Retinal pigment epithelial cell (primary cell): ENCODE data around the gene IFIT1B.
"Not testable (repeated sequence)": the region's sequence is repeated elsewhere in the genome, so short reads cannot be mapped to it uniquely, and the experiment has no call there.

Experiments used
- DNase-seq: peaks from one replicate; pipeline ENCODE4 v3.0.0-alpha.2; 2010; ENCODE audit warnings: low read depth
- H3K4me3 ChIP-seq: 2 replicates; pipeline ENCODE4 v1.5.1; 2011; ENCODE audit warnings: mild to moderate bottlenecking, low read length, control low read depth, moderate library complexity
- TF ChIP-seq, protein P1 (sequence below): conservative IDR thresholded peaks from 2 replicates; pipeline ENCODE4 v1.5.1; 2011; ENCODE audit warnings: low read depth, low read length, control low read depth, inconsistent platforms

Gene IFIT1B

DNA sequence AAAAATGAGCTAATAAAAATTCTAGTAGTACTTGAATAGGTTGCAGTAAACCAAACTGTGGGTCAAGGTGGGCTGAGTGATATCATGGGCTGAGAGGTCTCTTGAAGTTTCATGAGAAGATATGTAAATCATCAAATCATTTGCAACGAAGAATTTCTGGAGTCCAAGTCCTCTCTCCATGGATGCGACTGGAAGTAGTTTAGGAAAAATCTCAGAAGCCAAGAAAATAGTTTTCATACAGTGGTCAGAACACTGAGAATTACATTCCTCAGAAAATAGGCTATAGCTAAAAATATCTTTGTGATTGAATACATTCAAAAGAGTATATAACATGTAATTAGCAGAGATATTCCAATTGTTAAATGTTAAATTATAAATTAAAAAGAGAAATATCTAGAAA is 10.9 kb downstream of the IFIT1B start:
- no peak overlapping the region for H3K4me3 ChIP-seq
- no peak for DNase-seq
- TF ChIP-seq, protein P1, sequence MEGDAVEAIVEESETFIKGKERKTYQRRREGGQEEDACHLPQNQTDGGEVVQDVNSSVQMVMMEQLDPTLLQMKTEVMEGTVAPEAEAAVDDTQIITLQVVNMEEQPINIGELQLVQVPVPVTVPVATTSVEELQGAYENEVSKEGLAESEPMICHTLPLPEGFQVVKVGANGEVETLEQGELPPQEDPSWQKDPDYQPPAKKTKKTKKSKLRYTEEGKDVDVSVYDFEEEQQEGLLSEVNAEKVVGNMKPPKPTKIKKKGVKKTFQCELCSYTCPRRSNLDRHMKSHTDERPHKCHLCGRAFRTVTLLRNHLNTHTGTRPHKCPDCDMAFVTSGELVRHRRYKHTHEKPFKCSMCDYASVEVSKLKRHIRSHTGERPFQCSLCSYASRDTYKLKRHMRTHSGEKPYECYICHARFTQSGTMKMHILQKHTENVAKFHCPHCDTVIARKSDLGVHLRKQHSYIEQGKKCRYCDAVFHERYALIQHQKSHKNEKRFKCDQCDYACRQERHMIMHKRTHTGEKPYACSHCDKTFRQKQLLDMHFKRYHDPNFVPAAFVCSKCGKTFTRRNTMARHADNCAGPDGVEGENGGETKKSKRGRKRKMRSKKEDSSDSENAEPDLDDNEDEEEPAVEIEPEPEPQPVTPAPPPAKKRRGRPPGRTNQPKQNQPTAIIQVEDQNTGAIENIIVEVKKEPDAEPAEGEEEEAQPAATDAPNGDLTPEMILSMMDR = no peak

DNA sequence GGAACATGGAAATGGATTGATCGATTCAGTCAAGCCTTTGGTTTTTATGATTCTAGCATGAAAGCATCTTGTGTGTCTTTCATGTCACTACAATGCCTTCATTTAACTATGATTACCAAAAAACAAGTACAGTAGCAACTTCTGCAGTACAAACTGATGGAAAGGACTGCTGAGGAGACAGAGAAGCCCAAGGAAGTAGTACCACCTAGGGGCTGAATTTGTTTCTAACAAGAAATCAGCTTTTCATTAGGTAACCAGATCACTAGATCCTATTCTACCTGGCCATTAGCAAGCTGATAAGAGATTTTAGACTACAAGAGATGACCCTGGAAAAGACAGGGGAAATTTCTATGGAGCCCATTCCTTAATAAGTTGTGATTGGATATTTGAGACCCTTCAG is 11.4 kb downstream of the IFIT1B start:
- no peak for DNase-seq
- no peak overlapping the region for H3K4me3 ChIP-seq

DNA sequence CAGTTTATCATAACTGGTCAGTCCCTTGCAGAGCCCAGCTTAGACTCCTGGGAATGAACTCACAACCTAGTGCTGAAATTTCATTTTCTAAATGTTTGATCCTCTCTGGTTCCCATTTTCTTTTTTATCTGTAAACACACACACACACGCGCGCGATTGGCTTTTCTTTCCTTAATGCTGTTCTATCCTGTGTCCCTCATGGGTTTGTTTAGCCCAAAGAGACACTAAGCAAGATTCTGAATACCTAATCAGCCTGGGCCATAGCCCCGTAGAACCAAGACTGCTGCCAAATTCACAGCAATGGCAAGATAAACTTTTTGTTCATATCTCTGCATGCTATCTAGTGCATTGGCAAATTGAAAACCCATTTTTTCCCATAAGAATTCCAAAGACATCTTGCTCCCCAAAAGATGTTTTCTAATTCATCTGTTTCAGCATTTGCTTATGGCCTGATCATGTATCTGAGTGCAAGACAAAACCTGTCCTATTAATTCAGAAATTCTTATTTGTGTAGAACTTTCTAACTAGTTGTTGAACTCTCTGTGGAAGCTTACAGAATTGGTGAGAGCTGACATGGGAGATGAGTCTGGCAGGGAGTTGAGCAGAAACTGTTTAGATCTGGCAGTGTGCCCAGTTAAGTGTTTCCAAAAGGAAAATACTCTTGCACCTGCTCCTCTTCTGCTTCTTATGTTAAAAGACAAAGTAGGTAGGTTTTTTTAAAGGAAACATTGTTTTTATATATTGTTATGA is 12.8 kb downstream of the IFIT1B start:
- H3K4me3 ChIP-seq = no peak overlapping the region
- TF ChIP-seq, protein P1 = no peak
- no peak for DNase-seq

More for the DNA sequence above, 11.4 kb downstream of the IFIT1B start:
- TF ChIP-seq, protein P1 = peak; percentile 47

DNA sequence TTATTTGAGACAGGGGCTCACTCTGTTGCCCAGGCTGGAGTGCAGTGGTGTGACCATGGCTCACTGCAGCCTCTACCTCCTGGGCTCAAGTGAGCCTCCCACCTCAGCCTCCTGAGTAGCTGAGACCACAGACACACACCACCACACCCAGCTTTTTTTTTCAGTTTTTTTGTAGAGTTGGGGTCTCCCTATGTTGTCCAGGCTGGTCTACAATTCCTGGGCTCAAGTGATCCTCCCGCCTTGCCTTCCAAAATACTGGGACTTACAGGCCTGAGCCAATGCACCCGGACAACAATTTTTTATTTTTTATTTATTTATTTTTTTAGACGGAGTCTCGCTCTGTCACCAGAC is 13.3 kb downstream of the IFIT1B start:
- not testable (repeated sequence) for H3K4me3 ChIP-seq, DNase-seq

DNA sequence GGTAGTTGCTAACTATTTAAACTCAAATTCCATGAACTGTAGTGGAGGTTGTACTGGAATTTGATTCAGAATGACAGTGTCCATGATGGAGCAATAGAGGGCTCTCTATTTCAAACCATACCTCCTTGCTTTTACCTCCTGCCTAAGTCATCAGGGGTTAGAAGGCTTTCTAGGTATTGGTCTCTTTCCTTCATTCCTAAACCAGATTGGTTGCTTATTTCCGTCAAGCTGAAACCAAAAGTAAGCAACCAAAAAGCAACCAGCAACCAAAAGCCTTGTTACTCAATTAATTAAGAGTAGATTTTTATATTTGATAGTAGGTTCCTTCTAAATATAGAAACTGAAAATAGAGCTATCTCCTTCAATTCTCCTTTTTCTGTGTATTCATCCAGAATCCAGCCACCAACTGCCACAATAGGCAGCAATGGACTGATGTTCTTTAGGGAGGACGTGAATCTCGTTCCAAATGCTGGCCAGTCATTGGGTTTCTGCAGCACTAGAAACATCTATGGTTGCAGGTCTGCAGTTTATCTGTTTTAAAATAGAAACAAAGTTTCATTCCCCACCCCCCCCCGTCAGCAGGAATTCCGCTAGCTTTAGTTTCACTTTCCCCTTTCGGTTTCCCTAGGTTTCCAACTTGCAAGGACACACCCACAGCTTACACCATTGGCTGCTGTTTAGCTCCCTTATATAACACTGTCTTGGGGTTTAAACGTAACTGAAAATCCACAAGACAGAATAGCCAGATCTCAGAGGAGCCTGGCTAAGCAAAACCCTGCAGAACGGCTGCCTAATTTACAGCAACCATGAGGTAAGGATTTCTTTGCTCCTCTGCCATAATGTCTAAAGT is 14.3 kb downstream of the IFIT1B start, which contains the start of gene IFIT1:
Gene IFIT1 (plus strand): TSS at position 717 of the 850 bp plus-strand sequence. CDS start 90 bp downstream, at position 807.
- peak; percentile 85 for DNase-seq
- H3K4me3 ChIP-seq = peak within 1 kb of the TSS; percentile 76
- TF ChIP-seq, protein P1 = no peak

DNA sequence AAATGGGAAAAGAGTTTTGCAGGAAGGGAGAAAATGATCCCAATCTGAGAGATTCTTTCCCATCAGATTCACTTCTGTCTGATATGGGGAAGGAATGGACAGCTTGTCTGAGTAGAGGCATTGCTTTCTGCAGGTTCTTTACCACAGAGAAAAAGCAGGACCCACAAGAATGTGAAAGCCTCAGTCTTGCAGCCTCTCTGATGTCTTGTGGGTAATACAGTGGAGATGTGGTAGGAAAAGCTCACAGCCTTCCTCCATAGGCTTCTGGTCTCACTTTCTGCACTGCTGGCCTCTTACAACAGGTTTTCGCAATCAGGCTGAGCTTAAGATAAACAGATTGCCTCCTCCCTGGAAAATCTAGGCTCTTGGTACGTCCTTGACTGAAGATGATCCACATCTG is 15.1 kb downstream of the IFIT1B start:
- peak overlapping the region; percentile 76 for H3K4me3 ChIP-seq
- TF ChIP-seq, protein P1 = no peak
- DNase-seq = no peak

DNA sequence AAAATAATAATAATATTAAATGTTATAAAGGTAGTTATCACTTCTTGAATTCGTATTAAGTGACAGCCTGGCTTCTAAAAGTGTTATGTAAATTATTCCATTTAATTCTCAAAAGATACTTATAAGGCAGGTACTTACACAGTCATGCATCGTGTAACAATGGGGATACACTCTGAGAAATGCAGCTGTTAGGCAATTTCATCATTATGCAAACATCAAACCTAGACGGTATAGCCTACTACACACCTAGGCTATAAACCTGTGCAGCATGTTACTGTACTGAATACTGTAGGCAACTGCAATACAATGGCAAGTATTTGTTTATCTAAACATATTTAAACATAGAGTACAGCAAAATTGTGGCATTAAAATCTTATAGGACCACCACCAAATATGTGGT is 16.0 kb downstream of the IFIT1B start:
- H3K4me3 ChIP-seq = no peak overlapping the region
- DNase-seq = no peak

More for the DNA sequence above, 16.0 kb downstream of the IFIT1B start:
- TF ChIP-seq, protein P1 = no peak
